Measurements from ENCODE around the gene SPOCK1.

The SPOCK1 gene

DNA sequence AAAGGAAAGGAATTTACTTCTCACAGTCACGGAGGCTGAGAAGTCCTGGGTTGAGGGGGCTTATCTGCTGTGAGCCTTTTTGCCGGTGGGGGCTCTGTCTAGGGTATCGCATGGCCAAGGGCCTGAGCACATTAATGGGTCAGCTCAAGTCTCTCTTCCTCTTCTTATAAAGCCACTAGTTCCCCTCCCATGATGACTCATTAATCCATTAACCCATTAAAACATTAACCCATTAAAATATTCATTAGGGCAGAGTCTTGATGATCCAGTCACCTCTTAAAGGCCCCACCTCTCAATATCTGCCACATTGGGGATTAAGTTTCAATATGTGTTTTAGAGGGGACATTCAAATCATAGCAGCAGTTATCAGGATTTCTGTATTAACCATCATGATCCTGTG lies 406.3 kb downstream of the SPOCK1 start:
- DNase-seq, result no peak

DNA sequence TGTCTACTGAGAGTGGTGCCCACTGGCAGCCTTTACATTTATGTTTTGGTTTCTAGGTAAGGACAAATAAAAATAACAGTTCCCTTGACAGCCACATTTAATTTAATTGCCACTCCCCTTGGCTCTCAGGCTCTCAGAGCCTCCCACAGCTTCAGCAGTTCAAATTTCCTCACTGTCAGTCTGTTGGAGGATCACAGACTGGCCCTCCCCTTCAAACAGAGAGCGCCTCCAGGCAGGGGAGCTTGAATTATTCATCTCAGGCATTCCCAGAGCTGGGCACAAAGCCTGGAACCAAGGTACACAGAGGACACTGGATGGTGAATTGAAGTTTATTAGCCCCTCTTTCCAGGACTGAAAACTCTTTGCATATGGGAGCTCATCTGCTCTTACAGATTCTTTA lies 407.7 kb downstream of the SPOCK1 start:
- no peak for DNase-seq

DNA sequence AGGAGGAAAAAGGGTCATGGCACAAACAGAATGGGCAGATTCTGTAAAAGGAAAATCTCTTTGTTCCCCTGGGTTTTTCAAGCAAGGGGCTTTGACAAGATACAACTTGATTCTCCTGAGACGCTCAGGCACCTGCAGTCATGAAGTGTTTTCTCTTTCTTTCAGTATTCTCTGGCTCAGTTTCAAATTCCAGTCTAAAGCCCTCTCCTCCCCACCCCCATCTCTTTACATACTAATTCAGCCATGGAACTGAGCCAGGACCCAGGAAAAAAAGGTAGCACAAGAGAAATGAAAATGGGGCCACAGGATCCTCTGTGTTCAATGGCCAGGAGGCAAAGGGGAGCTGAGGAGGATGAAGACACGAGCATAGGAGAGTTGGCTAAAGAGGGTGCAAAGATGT lies 408.4 kb downstream of the SPOCK1 start:
- no peak for DNase-seq

DNA sequence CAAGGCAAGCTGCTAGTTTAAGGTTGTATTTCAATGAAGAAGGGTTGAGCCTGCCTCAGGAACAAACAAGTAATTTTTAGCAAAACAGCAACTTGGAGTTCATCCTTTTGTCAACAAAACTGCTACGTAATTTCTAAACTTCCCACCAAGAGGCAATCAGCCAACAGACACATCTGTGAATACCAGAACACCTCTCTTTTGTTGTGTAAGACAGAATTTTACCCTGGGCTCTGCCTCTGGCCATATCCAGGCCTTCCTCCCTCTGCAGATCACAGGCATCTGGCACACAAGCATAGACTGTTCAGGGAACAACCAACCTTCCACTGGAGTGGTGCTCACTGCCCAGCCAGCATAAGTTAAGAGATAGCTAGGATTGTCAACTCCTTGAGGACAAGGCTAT lies 409.0 kb downstream of the SPOCK1 start:
- DNase-seq, result no peak

DNA sequence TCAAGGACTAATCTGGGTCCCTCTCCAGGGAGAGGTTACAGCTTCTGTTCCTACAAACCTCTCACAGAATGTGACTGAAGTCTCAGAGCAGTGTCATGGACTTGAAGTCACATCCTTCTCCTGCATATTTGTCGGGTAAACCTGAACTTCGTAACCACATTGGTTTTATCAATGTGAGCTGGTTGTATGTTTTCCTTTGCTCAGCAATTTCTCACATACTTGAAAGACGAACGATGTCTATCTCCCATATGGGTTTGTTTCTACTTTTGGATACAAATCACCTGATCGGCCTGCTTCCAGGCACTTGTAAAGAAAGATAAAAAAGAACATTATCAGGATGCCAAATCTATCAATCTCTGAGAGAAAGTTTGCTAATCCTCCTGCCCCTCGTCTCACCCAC lies 411.0 kb downstream of the SPOCK1 start:
- no peak for DNase-seq

DNA sequence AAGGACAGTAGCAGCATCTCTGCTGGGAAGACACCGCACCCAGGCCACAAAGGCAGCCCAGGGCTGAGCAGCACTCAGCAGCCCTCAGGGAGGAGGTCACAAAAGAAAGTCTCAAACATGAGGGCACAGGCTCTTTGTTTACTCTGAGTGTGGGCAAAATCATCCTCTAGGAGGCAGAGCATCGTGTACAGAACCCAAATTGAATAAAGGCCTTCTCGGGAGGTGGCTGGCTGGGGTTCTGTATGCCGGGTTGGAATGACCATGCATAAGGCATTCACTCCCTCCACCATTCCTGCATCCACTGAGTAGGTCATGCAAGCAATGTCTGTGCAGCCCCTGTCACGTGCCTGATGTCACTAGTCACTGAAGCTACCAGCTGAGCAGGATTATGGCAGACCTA lies 412.8 kb downstream of the SPOCK1 start:
- no peak for DNase-seq

DNA sequence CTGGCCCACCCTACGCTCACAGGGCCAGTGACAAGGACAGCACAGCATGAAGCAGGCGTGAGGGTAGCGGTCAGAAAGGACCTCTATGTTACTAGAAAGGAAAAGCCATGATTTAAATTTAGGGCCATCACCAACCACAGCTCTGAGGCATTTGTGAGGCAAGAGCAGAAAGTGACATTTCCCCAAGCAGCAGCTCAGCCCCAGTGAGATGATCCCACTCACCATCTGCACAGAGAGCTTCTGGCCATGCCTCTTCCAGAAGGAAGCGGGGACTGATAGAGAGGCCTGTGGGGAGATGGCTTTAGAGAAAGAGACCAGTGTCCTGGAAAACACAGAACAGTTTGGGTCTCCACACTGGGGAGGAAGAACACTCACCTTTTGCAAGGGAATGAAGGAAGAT lies 413.9 kb downstream of the SPOCK1 start:
- DNase-seq, result no peak

DNA sequence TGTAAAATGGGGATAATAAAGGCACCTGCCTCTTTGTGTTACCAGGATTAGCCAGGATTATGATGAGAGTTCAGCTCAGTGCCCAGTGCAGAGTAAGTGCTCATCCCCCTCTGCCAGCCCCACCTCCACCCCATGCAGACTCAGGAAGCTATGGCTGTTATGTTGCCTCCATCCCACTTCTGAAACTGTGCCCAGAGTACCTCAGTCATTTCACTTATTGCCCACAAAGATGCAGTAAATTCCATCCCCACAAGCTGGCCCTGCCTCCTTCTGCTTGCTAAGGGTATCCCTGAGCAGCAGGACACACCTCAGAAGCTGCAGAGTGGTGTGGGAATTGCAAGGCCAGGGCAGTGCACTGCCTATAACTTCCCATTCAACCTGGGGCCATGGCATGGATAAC lies 415.1 kb downstream of the SPOCK1 start:
- no peak for DNase-seq

DNA sequence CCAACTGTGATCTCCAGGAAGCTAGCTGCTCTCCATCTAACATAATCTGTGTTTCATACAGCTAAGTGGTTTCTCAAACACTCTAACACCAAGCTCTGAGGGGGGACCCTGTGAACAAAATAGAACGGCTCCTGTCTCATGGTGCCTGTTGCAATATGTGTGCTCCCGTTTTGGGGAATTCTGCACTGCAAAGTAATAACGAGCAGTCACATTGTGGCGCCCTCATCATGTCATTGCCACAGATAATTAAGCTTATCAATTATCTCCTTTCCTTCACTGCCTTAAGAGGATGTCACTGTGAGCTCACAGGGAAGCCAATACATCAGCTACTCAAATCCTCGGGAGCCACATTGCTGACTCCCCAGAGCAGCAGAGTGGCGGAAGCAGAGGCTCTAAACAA lies 416.2 kb downstream of the SPOCK1 start:
- DNase-seq, result no peak

DNA sequence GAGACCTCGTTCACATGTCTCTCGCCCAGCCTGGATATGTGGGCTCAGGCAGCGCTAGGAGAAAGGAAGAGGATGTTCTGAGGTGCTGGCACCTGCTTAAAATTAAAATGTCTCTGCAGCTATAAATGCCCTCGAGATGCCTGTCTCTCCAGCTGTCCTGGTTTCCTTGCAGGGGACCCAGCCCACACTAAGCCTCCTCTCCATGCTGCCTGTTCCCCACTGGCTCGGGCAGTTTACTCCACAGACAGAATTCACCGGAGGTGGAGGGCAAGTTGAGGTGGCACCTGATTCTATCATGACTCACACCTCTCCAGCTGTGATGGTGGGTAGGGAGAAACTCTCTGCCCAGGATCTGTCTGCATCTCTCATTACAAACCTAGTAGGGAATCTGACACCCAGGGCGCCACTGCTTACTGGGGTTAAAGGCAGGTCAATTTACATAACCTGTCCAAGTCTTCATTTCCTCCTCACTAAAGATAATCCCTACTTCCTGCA lies 420.9 kb downstream of the SPOCK1 start:
- DNase-seq, result no peak

DNA sequence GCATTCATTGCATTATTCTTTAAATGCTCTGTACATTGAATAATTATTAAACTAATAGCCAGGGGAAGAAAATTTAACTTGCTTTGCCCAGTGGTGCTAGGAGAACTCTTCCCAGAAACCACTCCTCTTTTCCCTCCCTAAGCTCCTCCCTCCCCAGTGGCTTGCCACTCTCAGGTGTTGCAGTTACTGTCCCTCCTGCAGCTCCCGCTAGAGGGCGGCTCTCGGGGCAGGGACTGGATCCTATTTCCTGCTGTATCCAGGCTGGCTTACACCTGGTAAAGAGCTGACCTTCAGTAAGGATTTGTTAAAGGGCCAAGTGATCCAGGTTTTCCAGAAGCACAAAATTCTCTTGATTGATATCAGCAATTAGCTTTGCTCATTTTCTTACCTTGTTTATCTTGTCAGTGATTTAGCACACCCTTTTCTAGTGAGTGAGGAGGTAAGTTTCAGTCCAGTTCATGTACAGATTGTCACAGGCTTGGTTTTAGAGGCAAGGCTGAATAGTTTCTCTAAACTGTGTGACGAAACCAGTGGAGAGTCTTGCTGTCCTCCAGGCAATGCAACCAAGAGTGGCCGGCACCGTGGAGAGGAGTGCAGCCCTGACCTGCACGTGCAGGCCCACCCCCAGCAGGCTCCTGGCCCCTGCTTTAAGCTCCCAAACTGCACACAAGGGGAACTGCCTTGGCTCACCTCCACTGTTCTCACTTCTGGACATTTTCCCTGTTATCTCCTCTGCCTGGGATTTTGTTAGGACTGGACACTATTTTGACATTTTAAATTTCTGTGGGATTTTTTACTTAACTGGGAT lies 423.8 kb downstream of the SPOCK1 start:
- DNase-seq, result peak; percentile 28 to 50

DNA sequence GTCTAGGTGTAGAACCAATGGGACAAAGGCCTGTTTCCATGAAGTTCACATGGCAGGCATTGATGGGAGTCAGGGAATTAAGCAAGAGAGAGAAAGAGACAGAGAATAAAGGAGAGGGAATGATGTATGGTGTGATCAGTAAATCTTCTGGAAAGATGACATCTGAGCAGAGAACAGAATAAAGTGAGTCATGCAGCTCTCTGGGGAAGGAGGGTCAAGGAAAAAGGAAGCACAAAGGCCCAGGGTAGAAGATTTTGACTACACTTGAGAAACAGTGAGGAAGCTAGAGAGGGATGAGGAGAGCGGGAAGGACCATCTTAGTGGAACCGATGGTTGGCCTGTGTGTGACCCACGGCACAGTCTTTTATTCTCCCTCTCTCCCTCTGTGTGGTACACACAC lies 425.9 kb downstream of the SPOCK1 start:
- DNase-seq, result no peak

DNA sequence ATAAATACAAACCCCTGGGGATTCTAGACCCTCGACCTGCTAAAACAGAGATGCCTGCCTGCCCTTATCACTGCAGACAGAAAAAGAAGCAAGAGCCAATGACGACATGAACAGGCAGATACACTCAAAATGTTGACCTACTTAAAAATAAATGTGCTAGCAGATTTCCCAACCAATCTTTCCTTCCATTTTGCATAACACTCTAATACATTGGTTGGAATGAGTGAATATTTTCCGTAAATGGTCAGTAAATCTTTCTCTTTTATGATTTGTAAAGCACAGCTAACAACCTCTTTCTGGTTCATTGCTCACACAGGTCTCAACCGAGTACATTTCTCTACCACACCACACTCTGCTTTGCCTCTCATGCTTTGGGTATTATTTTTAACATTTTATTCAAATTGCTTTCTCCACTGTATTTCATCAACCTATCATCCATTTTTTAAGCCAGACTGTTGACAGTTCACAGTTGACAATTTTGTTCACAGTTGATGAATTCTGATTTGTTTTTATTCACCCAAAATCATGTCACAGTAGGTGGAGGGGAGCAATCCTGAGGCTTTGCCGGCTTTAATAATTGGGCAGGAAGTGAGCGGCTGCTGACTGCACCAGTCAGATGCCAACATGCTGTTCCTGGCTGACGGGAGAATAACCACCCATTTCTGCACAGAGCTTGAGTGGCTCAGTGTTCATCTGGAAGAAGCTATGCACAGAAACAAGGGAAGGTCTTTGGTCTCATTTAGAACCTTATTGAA lies 426.6 kb downstream of the SPOCK1 start:
- DNase-seq, result no peak

DNA sequence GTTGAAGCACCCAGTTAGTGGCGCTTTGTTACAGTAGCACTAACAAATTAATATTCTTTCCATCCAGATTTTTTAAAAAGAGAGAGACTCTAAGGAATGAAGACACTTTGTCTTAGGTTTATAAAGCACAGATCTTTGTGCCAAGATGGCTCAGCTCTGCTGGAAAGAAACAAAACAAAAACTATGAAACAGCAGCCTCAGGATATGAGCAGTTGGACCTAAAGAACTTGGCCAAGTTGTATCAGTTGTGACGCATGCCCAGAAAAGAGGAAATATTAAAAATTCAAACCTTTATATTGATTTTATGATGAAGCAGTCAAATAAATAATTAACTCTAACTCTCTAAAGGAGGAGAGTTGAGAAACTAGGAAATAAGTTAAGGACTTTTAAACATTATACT lies 427.2 kb downstream of the SPOCK1 start:
- no peak for DNase-seq

DNA sequence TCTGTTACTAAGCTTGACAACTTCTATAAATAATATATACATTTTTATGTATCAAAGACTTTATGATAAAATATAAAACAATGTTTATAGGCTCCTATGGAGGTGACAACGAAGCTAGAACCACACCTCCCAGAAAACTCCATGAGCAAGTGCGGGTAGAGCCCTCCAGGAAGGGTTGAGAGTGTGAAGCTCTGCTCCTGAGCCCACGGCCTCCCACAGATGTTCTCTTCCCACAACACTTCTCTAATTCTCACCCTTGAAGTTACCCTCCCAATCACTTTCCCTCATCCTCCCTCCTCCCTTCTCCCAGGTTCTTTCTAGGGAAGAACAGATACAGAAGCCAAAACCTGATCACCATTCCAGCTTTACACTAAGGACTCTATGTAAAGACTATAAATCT lies 427.6 kb downstream of the SPOCK1 start:
- DNase-seq, result no peak

DNA sequence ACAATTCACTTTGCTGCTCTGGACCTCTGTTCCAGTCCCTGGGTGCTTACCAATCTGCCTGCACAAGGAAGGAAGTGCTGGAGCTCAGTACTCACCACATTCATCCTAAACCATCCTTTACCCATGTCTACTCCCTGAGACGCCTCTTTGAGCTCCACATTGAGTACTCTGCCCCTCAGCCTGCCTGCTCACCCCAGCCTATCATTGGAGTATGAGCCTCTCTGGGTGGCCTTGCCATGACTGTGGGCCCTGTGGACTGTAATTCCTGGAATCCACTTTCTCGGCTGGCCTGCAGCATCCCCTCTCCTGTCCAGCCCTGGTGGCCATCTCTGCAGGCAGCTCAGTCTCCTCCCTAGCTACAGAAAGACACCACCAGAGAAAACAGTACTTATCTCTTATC lies 428.6 kb downstream of the SPOCK1 start:
- DNase-seq, result no peak

DNA sequence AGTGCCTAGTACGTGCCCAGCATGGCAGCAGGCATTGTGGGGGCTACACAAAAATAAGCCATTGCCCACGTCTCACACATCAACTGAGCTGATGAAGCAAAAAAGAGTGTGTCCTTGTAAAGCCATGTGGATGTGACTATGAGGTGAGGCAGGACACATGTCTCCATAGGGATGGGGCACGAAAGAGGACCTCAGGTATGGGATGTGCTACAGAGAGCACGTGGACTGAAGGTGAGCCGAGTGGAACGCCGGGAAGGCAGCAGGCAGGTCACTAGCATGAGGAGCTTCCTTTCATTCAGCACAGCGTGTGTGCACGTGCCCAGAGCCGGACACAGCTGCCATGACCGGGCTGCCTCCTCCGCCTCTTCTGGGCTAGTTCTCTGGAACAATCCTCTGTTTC lies 429.8 kb downstream of the SPOCK1 start:
- DNase-seq, result no peak

DNA sequence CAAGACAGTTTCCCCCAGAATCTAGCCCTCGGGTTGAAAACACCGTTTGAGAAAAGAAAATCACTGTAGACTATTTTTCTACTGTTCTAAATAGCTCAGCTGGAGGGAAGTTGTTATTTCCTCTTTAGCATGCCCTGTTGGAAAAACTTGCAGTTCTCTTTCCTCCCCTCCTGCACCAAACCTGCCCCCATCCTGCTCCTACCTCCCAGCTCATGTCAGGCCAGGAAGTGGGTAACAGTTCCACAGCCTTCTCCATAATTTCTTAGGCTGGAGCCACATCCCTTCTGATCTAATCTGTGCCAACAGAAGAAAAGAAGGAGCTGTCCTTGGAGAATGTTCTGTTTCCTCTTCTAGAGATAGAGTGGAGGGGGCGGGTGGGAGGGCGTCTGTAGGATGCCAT lies 437.7 kb downstream of the SPOCK1 start:
- no peak for DNase-seq

DNA sequence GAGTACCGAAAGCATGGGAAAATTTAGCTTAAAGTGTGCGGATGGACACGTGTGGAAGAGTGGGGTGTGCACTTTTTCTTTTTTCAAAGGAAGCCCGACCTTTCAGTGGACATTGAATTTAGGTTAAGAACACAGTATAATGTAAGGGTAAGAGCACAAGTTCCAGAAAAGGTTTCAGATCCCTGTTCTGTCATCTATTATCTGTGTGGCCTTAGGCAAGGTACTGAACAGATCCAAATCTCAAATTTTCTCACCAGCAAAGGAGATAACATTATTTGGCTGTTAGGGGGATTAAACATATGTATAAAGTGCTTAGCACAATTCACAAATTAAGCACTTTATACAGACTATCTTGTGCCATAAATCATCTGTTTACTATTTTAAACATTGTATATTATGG lies 441.0 kb downstream of the SPOCK1 start:
- DNase-seq, result no peak

DNA sequence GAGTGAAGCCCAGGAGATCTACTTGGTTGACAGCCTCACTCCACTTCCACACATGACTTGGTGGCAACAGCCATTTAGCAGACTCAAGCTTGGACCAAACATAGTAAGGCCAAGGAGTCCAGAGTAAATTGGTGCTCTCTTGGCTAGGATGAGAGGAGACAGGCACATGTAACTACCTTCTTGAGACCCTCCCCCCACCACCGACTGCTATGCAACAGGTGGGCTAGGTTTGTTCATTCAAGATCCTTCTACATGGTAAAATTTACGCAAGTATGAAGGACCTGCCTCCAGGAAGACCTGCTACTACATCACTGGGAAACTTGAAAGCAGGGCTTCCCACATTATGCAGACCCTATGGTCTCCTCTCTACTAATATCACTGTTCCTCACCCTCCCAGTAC lies 442.4 kb downstream of the SPOCK1 start:
- no peak for DNase-seq

DNA sequence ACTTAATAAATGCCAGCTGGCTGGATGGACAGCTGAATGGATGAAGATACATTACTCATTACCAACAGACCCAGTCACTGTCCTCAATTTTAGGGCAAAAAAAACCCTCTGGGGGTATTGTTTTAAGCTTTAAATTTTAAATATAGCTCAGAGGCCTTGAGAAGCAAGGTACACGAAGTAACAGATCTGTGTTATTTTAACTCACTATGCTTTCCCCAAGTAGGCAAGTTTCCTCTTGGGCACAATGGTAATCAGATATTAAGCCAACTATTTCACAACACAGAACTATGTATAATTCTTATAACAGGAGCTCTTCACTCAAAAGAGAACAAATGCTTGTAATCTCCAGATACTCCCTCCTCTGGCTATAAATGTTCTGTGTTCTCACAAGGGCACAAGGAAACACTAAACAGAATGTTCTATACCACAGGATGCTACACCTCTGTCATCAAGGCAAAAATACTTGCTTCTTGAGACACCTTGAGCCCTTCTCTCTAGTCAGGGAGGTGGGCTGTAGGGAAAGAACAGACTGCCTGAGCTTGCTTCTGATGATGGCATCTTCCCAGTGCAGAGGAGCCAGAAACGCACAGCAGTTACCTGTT lies 443.8 kb downstream of the SPOCK1 start:
- DNase-seq, result no peak

DNA sequence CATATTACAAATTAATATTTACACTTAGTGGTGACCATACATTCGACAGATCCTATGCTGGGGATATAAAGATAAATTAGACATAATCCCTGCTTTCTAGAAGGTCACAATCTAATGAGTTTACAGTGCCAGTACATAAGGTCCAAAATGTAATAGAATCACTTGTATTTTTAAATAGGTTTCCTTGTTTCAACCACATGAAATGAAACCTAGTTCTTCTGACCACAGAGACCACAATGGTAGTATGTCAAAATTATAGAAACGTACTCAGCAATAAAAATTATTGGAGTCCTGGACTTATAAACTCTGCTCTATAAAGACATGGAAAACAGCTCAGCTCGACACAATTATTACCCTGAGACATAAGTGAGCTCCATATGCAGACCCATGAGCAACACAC lies 444.3 kb downstream of the SPOCK1 start:
- no peak for DNase-seq

DNA sequence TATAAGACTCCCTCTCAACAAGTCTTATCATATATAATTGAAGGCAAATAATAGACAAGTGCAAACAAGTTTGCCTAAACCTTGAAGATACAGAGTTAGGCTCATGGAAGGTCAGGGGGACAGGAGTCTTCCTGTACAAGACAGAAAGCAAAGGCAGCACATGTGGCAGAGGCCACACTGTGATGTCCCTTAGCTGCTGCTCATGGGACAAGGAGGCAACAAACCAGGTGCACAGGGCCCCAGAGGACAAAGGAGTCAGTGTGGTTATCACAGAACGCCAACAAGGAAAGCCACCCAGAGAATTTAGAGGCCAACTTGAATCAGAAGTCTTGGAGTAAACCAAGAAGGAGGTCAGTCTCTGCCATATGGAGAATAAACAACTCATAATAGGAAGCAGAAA lies 444.8 kb downstream of the SPOCK1 start:
- no peak for DNase-seq

DNA sequence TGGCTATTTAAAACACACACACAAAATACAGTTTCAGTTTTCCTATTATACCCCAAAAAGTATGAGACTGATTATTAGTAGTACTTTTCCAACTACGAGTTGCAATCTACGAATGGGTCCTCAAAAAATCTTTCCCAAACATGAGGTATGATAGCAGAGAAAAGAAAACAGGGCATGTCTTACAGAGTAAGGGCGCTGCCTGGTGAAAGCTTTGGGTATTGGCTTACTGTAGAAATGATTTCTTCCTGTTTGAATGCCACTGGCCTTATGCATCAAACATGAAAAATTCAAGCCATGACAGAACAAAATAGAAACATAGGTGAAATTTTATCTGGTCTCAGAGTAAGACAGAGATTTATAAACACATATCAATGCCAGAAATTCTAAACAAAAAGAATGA lies 448.0 kb downstream of the SPOCK1 start:
- DNase-seq, result no peak
